HPDE6-E6E7 (cell line): ENCODE data around the gene SPHKAP.
A peak's percentile ranks its signal among the peaks of the same experiment; 100 is the strongest.
"Not testable (repeated sequence)": the region's sequence is repeated elsewhere in the genome, so short reads cannot be mapped to it uniquely, and the experiment has no call there.

ENCODE experiments used
- DNase-seq: peaks from one replicate; pipeline ENCODE4 v3.0.0; 2011; ENCODE audit warnings: missing footprints; ENCODE audit errors: extremely low spot score

SPHKAP gene

GRCh38 chr2:228094377-228094921 lies 87.0 kb downstream of the SPHKAP start:
- DNase-seq: no peak

GRCh38 chr2:228092056-228092455 lies 89.4 kb downstream of the SPHKAP start:
- no peak for DNase-seq

GRCh38 chr2:228086561-228086960 lies 94.9 kb downstream of the SPHKAP start:
- no peak for DNase-seq

DNA sequence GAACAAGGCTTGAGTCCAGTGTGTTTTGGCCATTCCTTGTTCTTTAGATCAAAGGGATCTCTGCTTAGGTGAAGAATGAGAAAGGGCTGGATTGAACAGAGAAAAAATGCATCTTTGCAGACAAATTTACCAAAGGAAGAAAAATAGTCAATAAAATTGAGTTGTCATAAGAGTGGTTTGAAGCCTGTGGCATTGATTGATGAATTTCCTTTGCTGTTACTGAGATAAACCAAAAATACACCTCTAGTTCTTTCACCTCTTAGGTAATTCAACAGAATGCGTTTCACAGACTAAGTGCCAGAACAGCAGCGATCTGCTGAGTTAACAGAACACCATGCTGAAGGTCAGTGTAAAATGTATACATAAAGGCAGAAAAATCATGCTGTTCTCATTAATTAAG lies 96.8 kb downstream of the SPHKAP start:
- DNase-seq: no peak

DNA sequence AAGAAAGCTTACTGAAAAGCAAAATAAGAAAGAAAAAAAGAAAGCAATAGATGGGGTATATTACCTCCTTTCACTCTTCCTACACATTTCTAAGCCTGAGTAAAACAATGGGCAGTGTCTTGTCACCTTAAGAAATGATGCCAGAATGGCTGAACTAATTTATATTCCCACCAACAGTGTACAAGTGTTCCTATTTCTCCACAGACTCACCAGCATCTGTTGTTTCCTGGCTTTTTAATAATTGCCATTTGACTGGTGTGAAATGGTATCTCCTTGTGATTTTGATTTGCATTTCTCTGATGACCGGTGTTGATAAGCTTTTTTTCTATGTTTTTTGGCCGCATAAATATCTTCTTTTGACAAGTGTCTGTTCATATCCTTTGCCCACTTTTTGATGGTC lies 98.4 kb downstream of the SPHKAP start:
- no peak for DNase-seq

DNA sequence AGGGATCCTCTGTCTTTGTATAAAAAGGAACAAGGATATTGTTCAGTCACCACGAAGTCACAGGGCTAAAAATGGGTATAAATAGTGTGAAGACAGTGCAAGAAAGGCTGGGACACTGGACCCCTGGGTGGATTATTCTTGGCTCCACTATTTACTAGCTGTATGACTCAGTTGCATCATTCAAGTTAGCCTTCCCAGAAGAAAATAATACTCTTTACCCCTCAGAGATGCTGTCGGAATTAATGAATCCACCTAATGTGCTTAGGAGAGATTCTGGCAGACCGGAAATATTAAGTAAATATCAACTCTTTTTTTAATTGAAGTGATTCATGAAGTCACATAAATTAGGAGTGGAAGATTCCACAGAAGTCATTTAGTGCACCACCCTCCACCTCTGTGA lies 98.9 kb downstream of the SPHKAP start:
- DNase-seq: no peak

GRCh38 chr2:228079194-228079593 lies 102.3 kb downstream of the SPHKAP start:
- DNase-seq: no peak

GRCh38 chr2:228076695-228077094 lies 104.8 kb downstream of the SPHKAP start:
- DNase-seq: not testable (repeated sequence)

GRCh38 chr2:228072669-228073068 lies 108.8 kb downstream of the SPHKAP start:
- DNase-seq: no peak

DNA sequence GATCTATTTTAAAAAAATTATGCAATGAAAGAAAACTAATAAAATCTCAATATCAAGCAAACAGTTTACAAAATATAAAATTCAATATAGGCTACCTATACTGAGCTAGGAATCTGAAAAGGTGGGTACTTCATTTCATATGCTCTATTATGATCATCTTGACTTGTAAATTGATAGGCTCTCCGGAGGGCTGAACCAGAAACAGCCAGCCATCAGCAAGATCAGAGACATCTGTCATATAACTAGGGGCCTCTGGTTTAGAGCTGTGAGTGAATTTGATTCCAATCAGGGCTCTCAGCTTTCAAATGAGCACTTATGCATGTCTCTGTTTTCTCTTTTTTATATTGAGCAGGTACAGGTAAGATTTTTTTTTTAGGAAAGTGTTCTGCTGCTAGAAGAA lies 114.2 kb downstream of the SPHKAP start:
- no peak for DNase-seq

DNA sequence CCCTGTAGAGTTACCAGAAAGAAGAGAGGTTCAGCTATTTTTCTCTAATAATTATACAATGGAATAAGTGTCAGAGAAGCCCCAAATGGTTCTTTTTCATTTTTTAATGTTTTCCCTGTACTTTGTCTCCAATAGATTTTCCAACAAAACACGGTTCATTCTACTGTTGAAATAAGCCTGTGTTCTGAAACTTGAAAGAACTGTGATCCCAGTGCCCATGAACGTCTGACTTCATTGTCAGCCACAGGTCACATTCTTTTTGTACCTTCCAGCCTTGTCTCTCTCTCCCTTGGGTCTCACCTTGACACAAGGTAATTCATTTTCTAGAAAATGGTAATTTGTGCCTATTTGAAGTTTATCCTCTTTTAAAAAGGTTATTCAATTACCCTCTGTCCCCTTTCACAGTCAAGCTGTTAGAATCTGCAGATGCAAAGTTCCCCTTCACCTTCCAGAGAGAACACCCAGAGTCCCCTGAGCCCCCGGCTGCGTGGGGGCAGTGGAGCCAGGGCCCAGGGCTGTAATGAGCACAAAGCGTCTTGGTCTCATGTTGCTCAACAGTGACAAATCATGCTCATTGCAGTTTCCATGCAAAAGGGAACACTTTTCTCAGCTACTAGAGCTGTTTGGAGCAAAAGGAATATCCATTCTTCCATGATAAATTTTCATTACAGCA lies 115.2 kb downstream of the SPHKAP start:
- DNase-seq: no peak

DNA sequence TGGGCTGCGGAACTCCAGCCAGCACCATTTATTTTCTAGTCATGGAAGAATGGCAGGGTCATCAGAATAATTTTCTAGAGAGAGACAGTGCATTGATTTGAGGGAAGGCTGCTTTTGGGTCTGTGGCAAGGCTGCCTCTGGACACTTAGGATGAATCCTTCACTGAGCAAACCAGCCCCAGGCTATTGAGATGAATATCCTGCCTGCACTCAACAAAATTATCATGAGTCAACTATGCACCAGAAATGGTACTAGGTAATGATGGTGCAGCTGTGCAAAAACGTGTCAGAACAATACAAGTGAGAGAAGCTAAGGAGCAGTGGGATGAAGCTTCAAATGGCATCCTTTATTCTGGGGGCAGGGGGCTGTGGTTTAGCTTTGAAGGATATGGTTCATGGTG lies 115.8 kb downstream of the SPHKAP start:
- no peak for DNase-seq

DNA sequence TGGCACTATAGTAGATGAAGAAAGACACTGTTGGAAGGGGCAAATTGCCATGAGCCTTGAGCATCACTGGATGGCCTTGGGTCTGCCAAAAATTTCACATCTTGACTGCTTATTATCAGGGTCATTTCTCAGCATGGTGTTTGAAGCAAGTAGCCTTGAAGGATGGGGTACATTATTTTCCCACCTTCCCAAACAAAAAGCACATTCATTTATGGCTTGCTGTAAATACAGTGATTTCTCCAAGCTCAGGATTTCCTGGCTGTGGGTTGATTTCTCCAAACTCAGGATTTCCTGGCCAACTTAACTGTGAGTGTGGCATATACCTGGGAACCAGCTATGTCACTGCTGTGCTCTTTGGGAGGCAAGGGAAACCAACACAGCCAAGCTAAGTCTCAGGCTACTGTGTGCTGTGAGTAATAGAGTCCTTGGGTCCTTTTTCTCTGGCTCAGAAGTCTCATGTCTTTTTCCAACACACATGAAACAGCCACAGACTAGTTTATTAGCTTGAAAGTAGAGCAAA lies 116.6 kb downstream of the SPHKAP start:
- DNase-seq: no peak

DNA sequence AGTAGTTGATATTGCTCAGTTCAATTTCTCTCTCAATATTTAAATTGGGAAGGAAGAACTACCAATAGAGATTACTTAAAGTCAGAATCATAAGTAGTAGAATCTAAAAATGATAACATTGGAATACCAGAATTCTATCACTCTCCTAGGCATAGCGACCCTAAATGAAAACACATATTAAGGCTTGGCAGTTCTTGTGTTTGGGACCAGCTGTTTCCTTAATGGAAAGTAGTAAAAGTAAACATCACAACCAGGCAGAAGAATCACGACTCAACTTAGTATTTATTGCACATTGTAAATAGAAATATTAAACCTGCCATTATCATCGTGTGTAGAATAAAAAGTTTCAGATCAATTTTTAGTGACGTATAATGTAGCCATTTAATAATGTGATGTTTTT lies 117.5 kb downstream of the SPHKAP start:
- DNase-seq: no peak

DNA sequence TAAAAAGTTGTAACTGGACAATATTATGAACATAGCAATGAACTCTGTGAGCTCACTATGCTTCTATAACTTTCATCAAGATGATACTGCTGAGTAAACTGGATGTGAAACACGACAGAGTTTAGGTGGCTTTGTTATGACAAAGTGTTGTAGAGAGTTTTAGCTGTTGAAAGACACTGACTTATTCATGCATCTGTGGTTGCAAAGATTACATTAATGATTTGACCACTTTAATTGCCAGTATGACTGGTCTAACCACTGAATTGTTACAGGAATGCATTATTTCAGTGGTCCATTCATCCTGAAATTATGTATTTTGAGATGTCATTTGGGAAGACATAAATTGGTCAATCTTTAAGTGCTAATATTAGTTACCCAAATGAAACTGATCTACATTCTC lies 117.9 kb downstream of the SPHKAP start:
- DNase-seq: no peak

- no peak for DNase-seq
Observed at GRCh38 chr2:228059735-228060134, 121.8 kb downstream of the SPHKAP start.

DNA sequence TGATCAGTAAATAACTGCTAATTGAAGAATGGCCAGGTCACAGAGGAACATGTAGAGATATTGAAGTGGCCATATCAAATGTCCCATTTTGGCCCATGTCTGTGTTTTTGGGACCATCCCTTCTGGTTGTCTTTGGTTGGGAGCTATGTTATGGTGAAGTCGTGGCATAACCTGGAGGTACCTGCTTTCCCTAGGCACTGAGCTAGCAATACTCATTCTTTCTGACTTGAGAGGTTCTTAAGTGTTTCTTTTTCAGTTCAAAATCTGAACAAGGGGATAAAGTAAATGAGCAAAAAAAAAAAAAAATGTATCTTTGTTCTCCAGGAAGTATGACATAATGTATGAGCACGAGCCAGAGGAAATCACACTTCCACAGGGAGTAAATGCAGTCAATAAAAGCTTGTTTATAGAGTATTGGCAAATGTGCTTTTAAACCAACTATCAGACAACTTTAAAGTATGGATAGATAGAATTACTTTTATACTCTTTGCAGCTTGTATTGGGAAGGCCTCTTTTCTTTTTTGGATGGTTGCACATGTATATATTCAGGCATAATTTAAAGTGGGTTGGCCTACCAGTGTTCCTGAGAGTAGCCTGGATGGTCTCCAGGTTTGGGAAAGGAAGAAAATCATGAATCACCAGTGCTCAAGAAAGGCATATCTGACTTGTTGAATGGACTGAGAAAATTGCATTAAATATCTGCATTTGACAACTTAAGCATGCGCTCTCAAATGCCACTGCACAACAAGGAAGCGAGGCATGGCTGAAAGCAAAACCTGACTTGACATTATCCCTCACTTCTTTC lies 125.0 kb downstream of the SPHKAP start:
- DNase-seq: no peak

DNA sequence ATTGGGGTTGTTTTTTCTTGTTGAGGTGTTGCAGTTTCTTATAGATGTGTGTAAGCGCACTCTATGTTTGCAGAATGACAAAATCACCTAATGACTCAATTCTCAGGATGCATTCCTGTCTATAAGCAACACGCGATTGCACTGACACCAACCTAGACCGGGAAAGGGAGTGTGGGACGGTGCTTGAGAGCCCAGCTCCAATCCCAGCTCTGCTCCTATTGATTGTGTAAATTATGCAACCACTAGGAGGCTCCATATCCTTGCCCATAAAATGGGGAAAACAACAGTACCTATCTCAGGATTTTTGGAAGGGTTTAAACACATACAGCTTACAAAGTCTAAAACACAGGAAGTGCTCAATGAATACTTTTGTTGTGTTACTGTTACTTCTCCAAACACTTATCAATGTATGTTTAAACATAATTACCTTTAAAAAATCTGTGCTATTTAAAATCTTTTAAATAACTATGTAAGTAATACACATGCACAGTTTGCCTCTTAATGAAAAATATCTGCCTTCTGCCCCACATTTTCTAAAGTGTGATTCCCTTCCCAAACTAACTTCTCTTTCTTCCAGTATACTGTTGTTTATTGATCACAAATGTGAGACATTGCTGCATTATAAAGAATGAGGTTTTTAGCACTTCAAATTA lies 132.5 kb downstream of the SPHKAP start:
- DNase-seq: peak; percentile 69

DNA sequence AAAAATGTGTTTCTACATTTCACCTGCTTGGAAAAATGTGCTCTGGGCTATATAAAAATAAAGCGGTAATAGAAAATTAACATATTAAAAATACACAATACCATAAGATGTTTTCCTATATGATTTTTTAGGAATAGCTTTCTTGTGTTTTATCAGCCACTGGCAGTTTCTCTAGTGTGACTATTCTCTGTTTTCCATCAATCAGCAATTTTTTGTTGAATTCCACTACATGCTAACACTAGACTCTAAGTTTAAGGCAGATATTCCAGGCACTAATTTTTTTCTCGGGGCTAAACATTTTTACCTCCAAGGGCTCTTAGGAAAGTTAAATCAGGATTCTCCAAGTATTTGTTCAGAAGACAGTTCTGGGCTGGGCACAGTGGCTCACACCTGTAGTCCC lies 140.5 kb downstream of the SPHKAP start:
- no peak for DNase-seq

DNA sequence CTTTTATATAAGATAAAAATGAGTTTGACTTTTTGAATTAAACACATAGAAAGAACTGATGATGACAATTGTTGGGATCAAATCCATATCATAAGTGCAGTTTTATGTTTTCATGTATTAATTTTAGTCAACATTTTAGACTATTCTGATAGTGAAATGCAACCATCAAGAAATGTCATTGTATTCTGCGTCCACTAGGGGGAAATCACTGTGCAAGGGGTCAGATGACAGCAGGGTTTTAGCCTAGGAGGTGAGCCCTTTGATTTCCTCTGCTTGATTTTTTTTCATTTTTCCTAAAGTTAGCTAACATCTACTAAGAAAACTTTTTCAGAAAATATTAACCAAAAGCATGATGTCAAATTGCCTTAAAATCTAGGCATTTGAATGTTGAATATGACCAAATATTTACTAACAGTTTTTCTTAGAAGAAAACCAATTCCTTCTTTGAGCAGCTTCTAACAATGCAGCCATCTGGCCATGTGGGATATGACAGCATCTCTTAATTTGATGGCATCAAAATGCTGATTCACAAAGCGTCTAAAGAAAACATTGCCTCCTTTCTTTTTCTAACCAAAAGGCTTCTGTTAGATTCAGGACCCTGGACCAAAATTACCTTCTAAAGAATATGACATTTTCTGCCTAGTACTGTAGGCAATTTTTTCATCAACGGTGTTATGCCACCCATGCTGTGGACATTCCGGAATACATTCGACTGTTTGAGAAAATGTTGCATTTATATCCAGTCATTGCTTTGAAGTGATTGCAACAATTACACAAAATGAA lies 141.5 kb downstream of the SPHKAP start:
- peak; percentile 22 for DNase-seq

- no peak for DNase-seq
Observed at GRCh38 chr2:228038967-228039366, 142.5 kb downstream of the SPHKAP start.

- DNase-seq: no peak
Observed at GRCh38 chr2:228037915-228038314, 143.6 kb downstream of the SPHKAP start.
